OCI-LY7 (cell line): Measurements from ENCODE around the gene PAK3. TPM values are rescaled to one million over a fixed set of nuclear protein-coding genes. Genes with fewer than 3 reads are reported as not detected.

Experiments
- BruUV-seq: library from RNA; stranded (reverse); fragments of 400-500 nt; replicated peaks from 2 replicates; lab custom pipeline; 2021; lab: Mats Ljungman, UMichigan
- CTCF ChIA-PET: fragments of 300-600 bp; sonication (Branson Sonifier 250); formaldehyde crosslinking; loops from one replicate; lab custom pipeline; 2022; ENCODE audit warnings: antibody characterized with exemption; ENCODE audit not compliant: unreplicated experiment; lab: Charles Lee
- POLR2A ChIA-PET: fragments of 300-600 bp; sonication (Branson Sonifier 250); formaldehyde crosslinking; loops from one replicate; lab custom pipeline; 2022; ENCODE audit warnings: antibody characterized with exemption; lab: Charles Lee
- DNase-seq: peaks from one replicate; pipeline ENCODE4 v3.0.0-alpha.2; 2015; ENCODE audit warnings: low spot score
- H2AFZ ChIP-seq: fragments of 200-600 bp; sonication (generic), shearing (Covaris generic); 2 replicates; pipeline ENCODE4 v1.6.1; 2014; ENCODE audit warnings: mild to moderate bottlenecking, antibody characterized with exemption, low read length, moderate library complexity
- H3K27ac ChIP-seq: fragments of 200-600 bp; sonication (generic); 2 replicates; pipeline ENCODE4 v1.5.1; 2014; ENCODE audit warnings: mixed run types, low read depth, mild to moderate bottlenecking, moderate library complexity, low read length, inconsistent platforms; ENCODE audit not compliant: poor library complexity, severe bottlenecking
- H3K36me3 ChIP-seq: fragments of 200-600 bp; sonication (generic); 2 replicates; pipeline ENCODE4 v1.6.1; 2014; ENCODE audit warnings: mild to moderate bottlenecking, antibody characterized with exemption, low read length, moderate library complexity, mixed read lengths; ENCODE audit not compliant: insufficient read depth
- H3K4me1 ChIP-seq: fragments of 200-600 bp; sonication (generic); 2 replicates; pipeline ENCODE4 v1.5.1; 2014; ENCODE audit warnings: mild to moderate bottlenecking, low read length; ENCODE audit not compliant: insufficient read depth, poor library complexity, severe bottlenecking
- H3K4me2 ChIP-seq: fragments of 200-600 bp; sonication (generic); 2 replicates; pipeline ENCODE4 v1.6.1; 2014; ENCODE audit warnings: mild to moderate bottlenecking, low read length
- H3K4me3 ChIP-seq: fragments of 200-600 bp; sonication (generic); 2 replicates; pipeline ENCODE4 v1.5.1; 2014; ENCODE audit warnings: mild to moderate bottlenecking, low read depth, low read length; ENCODE audit not compliant: poor library complexity, severe bottlenecking
- H3K79me2 ChIP-seq: fragments of 200-600 bp; sonication (generic); 2 replicates; pipeline ENCODE4 v1.6.1; 2016; ENCODE audit warnings: low read depth, mild to moderate bottlenecking, low read length, moderate library complexity, mixed read lengths; ENCODE audit not compliant: insufficient read depth
- H3K9me2 ChIP-seq: fragments of 200-600 bp; sonication (generic); 2 replicates; pipeline ENCODE4 v1.6.1; 2016; ENCODE audit warnings: mild to moderate bottlenecking, low read length, mixed read lengths; ENCODE audit not compliant: insufficient read depth
- H3K9me3 ChIP-seq: fragments of 200-600 bp; sonication (generic); 2 replicates; pipeline ENCODE4 v1.6.1; 2014; ENCODE audit warnings: mild to moderate bottlenecking, mixed run types, low read length, mixed read lengths
- H4K20me1 ChIP-seq: fragments of 200-600 bp; sonication (generic); 2 replicates; pipeline ENCODE4 v1.6.1; 2014; ENCODE audit warnings: mild to moderate bottlenecking, antibody characterized with exemption, low read length, moderate library complexity, mixed read lengths; ENCODE audit not compliant: insufficient read depth
- CTCF ChIP-seq: fragments of 200-600 bp; sonication (generic); conservative IDR thresholded peaks from 2 replicates; pipeline ENCODE4 v1.5.1; 2014; ENCODE audit warnings: mild to moderate bottlenecking, antibody characterized with exemption, low read length, moderate library complexity, mixed read lengths
- EZH2phosphoT487 ChIP-seq: fragments of 200-600 bp; sonication (generic); IDR thresholded peaks from 2 replicates; pipeline ENCODE4 v1.6.1; 2018; ENCODE audit warnings: low read depth, borderline replicate concordance, mild to moderate bottlenecking, mixed run types, antibody characterized with exemption, low read length, moderate library complexity, mixed read lengths
- intact Hi-C: fragments of 100-400 bp; cut with micrococcal nuclease; formaldehyde crosslinking; loops from one replicate; pipeline ENCODE4 v1.10.0; 2022; ENCODE audit not compliant: unreplicated experiment
- total RNA-seq, 2 experiments: library from RNA; depleted of rRNA in 1 of 2; stranded (reverse); fragments of >200 nt in 1 of 2; shearing (Covaris generic) in 1 of 2; gene quantifications; 2 replicates each; pipeline ENCODE4 v1.2.3, GENCODE V29; 2014 to 2022

PAK3 gene
- total RNA-seq, 2 experiments from 2014 or later: not detected

GRCh38 chrX:111083081-111083480 is 12.9 kb upstream of the PAK3 start:
- Histone ChIP-seq H3K9me3 (no peaks in the 10 kb centered on the region), H3K9me2 (no peaks in the 10 kb centered on the region), H3K36me3 (no peaks in the 10 kb centered on the region), H2AFZ (no peak overlapping the region), H3K4me1 (no peaks in the 10 kb centered on the region), H3K27ac (no peak overlapping the region), H3K4me2 (no peak overlapping the region), H3K4me3 (no peak overlapping the region), H3K79me2 (no peaks in the 10 kb centered on the region), H4K20me1 (no peaks in the 10 kb centered on the region)
- no TSS peak for BruUV-seq
- DNase-seq: no peak
- ChIA-PET POLR2A (interaction anchor here (0.6 to 0.7 kb wide), 2 partner anchors 100 to 1559 kb away, joined by 3 read pairs; no protein-coding TSS in a partner anchor), CTCF (no interaction called here)
- intact Hi-C loops: no loop called here
- no peak for TF ChIP-seq CTCF
- TF ChIP-seq EZH2phosphoT487: no peak

- Histone ChIP-seq H2AFZ (no peak overlapping the region), H3K79me2 (no peaks in the 10 kb centered on the region), H3K9me3 (no peaks in the 10 kb centered on the region), H3K4me2 (no peak overlapping the region), H3K36me3 (no peaks in the 10 kb centered on the region), H3K4me3 (no peak overlapping the region), H4K20me1 (no peaks in the 10 kb centered on the region), H3K9me2 (no peaks in the 10 kb centered on the region), H3K27ac (no peak overlapping the region), H3K4me1 (no peaks in the 10 kb centered on the region)
- no TSS peak for BruUV-seq
- TF ChIP-seq EZH2phosphoT487 (no peak), CTCF (no peak)
- intact Hi-C loops: no loop called here
- CTCF ChIA-PET: no interaction called here
- POLR2A ChIA-PET: no interaction called here
- DNase-seq: no peak
Measured at GRCh38 chrX:111086591-111087006, 9.4 kb upstream of the PAK3 start.

- Histone ChIP-seq H3K9me3 (no peaks in the 10 kb centered on the region), H3K36me3 (no peaks in the 10 kb centered on the region), H3K4me1 (no peaks in the 10 kb centered on the region), H2AFZ (no peak overlapping the region), H3K79me2 (no peaks in the 10 kb centered on the region), H3K4me2 (no peak overlapping the region), H3K4me3 (no peak overlapping the region), H3K9me2 (no peaks in the 10 kb centered on the region), H3K27ac (no peak overlapping the region), H4K20me1 (no peaks in the 10 kb centered on the region)
- ChIA-PET POLR2A (no interaction called here), CTCF (no interaction called here)
- no TSS peak for BruUV-seq
- TF ChIP-seq CTCF (no peak), EZH2phosphoT487 (no peak)
- DNase-seq: no peak
- intact Hi-C loops: no loop called here
Measured at GRCh38 chrX:111088628-111089027, 7.4 kb upstream of the PAK3 start.
